OCI-LY3 (cell line): ENCODE measurements around the gene TMEM72.

Experiments
- H2AFZ ChIP-seq: fragments of 200-600, 300-600 bp; shearing (Covaris generic); 2 replicates; pipeline ENCODE4 v1.6.0; 2014; ENCODE audit warnings: antibody characterized with exemption, low read depth, low read length
- H3K27ac ChIP-seq: fragments of 200-600, 300-600 bp; sonication (generic); 2 replicates; pipeline ENCODE4 v1.5.1; 2014; ENCODE audit warnings: mild to moderate bottlenecking, low read length, moderate library complexity, mixed read lengths
- H3K27me3 ChIP-seq: fragments of 200-600, 300-600 bp; sonication (generic); 2 replicates; pipeline ENCODE4 v1.6.1; 2014; ENCODE audit warnings: low read depth, low read length, mixed read lengths
- H3K36me3 ChIP-seq: fragments of 200-600, 300-600 bp; sonication (generic); replicated peaks from 2 replicates; pipeline ENCODE3; 2014; ENCODE audit warnings: low read depth, low read length, mixed read lengths
- H3K4me1 ChIP-seq: fragments of 300-600, 200-600 bp; sonication (generic); 2 replicates; pipeline ENCODE4 v1.6.1; 2014; ENCODE audit warnings: low read length, mixed read lengths
- H3K4me2 ChIP-seq: fragments of 200-600, 300-600 bp; sonication (generic); 2 replicates; pipeline ENCODE4 v1.6.1; 2014; ENCODE audit warnings: low read length, mixed read lengths
- H3K4me3 ChIP-seq: fragments of 300-600, 200-600 bp; sonication (generic); 2 replicates; pipeline ENCODE4 v1.5.1; 2014; ENCODE audit warnings: antibody characterized with exemption, mild to moderate bottlenecking, low read length, moderate library complexity
- H3K79me2 ChIP-seq: fragments of 300-600, 200-600 bp; shearing (Covaris generic); 2 replicates; pipeline ENCODE4 v1.6.1; 2014; ENCODE audit warnings: mild to moderate bottlenecking, low read length, mixed read lengths
- H3K9ac ChIP-seq: fragments of 300-600, 200-600 bp; shearing (Covaris generic); 2 replicates; pipeline ENCODE4 v1.6.0; 2014; ENCODE audit warnings: mild to moderate bottlenecking, low read length, moderate library complexity
- H3K9me3 ChIP-seq: fragments of 200-600, 300-600 bp; shearing (Covaris generic); 2 replicates; pipeline ENCODE4 v1.6.1; 2014; ENCODE audit warnings: low read length, mixed read lengths; ENCODE audit not compliant: insufficient read depth
- H4K20me1 ChIP-seq: fragments of 200-600, 300-600 bp; sonication (generic); 2 replicates; pipeline ENCODE4 v1.6.1; 2016; ENCODE audit warnings: low read length, mixed read lengths; ENCODE audit not compliant: insufficient read depth
- EZH2phosphoT487 ChIP-seq: fragments of 200-600 bp; shearing (Covaris generic); IDR thresholded peaks from 2 replicates; pipeline ENCODE4 v1.6.1; 2018; ENCODE audit warnings: antibody characterized with exemption, mixed run types, low read depth
- TF ChIP-seq, protein P1 (sequence below): fragments of 200-600, 300-600 bp; sonication (generic); IDR thresholded peaks from 2 replicates; pipeline ENCODE4 v1.5.1; 2014; ENCODE audit warnings: antibody characterized with exemption, low read length, low read depth

Gene TMEM72

DNA sequence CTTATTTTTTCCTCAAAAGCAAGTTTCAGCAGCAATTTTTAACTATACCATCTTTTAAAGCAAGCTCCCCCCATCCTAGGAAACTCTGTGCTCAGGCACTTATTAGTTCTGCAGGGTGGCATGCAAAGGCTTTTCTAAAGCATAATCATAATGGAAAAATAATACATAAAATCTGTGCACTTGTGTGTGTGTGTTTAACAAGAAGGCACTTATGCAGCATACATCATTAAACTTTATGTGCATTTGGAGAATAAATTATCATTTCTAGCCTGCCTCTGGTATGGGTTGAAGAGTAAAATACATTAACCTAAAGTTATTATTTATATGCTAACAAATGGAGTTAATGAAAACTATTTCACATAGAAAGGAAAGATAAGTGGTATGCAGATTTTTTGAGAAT lies 42.9 kb downstream of the TMEM72 start:
- Histone ChIP-seq H2AFZ (no peak overlapping the region), H3K4me1 (peaks cover 25% of the 10 kb centered on the region), H3K79me2 (peaks cover 7% of the 10 kb centered on the region), H4K20me1 (no peaks in the 10 kb centered on the region), H3K9ac (no peak overlapping the region), H3K36me3 (peaks cover 5% of the 10 kb centered on the region), H3K4me2 (no peak overlapping the region), H3K27me3 (no peaks in the 10 kb centered on the region), H3K4me3 (no peak overlapping the region), H3K9me3 (no peaks in the 10 kb centered on the region), H3K27ac (no peak overlapping the region)
- no peak for TF ChIP-seq EZH2phosphoT487
- TF ChIP-seq, protein P1, sequence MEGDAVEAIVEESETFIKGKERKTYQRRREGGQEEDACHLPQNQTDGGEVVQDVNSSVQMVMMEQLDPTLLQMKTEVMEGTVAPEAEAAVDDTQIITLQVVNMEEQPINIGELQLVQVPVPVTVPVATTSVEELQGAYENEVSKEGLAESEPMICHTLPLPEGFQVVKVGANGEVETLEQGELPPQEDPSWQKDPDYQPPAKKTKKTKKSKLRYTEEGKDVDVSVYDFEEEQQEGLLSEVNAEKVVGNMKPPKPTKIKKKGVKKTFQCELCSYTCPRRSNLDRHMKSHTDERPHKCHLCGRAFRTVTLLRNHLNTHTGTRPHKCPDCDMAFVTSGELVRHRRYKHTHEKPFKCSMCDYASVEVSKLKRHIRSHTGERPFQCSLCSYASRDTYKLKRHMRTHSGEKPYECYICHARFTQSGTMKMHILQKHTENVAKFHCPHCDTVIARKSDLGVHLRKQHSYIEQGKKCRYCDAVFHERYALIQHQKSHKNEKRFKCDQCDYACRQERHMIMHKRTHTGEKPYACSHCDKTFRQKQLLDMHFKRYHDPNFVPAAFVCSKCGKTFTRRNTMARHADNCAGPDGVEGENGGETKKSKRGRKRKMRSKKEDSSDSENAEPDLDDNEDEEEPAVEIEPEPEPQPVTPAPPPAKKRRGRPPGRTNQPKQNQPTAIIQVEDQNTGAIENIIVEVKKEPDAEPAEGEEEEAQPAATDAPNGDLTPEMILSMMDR = no peak

DNA sequence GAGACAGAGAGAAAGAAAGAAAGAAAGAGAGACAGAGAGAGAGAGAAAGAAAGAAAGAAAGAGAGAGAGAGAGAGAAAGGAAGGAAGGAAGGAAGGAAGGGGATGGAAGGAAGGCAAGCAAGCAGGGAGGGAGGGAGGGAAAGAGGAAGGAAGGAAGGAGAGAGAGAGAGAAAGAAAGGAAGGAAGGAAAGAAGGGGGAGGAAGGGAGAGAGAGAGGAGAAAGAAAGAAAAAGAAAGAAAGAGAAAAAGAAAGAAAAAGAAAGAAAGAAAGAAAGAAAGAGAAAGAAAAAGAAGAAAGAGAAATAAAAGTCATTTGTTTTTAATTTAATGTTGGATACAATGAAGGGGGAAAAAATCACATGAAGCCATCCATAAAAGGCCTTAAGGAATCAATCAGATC lies 43.8 kb downstream of the TMEM72 start:
- Histone ChIP-seq H3K4me3 (no peak overlapping the region), H3K9me3 (no peaks in the 10 kb centered on the region), H3K36me3 (peaks cover 5% of the 10 kb centered on the region), H4K20me1 (no peaks in the 10 kb centered on the region), H3K79me2 (peaks cover 8% of the 10 kb centered on the region), H3K4me2 (no peak overlapping the region), H3K4me1 (peaks cover 19% of the 10 kb centered on the region), H3K9ac (no peak overlapping the region), H3K27ac (no peak overlapping the region), H2AFZ (no peak overlapping the region), H3K27me3 (no peaks in the 10 kb centered on the region)
- no peak for TF ChIP-seq EZH2phosphoT487
- TF ChIP-seq, protein P1 = no peak

GRCh38 chr10:44955413-44956070 lies 44.4 kb downstream of the TMEM72 start:
- Histone ChIP-seq H3K27ac (no peak overlapping the region), H3K9me3 (no peaks in the 10 kb centered on the region), H3K4me2 (no peak overlapping the region), H3K36me3 (peaks cover 5% of the 10 kb centered on the region), H3K9ac (no peak overlapping the region), H3K4me3 (no peak overlapping the region), H3K4me1 (peaks cover 16% of the 10 kb centered on the region), H2AFZ (no peak overlapping the region), H3K27me3 (no peaks in the 10 kb centered on the region), H4K20me1 (no peaks in the 10 kb centered on the region), H3K79me2 (peaks cover 8% of the 10 kb centered on the region)
- no peak for TF ChIP-seq EZH2phosphoT487
- TF ChIP-seq, protein P1 = no peak

DNA sequence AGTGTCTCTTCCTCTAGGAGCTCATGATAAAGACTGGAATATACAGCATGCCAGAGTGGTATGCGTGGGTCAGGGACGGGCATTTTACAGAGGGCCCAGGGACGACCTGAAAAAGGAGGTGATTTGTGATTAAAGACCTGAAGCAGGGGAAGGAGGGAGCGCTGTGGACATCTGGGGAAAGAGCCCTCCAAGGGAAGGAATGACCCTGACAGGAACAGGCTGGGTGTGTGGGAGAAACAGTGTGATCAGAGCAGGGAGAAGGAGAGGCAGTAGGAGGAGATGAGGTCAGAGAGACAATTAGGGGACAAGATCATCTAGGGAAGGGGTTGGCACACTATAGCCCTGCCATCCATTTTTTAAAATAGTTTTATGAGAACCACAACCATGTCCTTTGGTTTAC lies 45.1 kb downstream of the TMEM72 start:
- no peak overlapping the region for H3K9ac ChIP-seq
- no peak overlapping the region for H3K4me2 ChIP-seq
- H3K36me3 ChIP-seq = peaks cover 5% of the 10 kb centered on the region
- H3K4me1 ChIP-seq = peaks cover 21% of the 10 kb centered on the region
- H3K79me2 ChIP-seq = peaks cover 8% of the 10 kb centered on the region
- no peak overlapping the region for H2AFZ ChIP-seq
- no peaks in the 10 kb centered on the region for H3K27me3 ChIP-seq
- H3K9me3 ChIP-seq = no peaks in the 10 kb centered on the region
- no peak overlapping the region for H3K4me3 ChIP-seq
- no peak overlapping the region for H3K27ac ChIP-seq
- no peaks in the 10 kb centered on the region for H4K20me1 ChIP-seq
- TF ChIP-seq EZH2phosphoT487 = no peak
- TF ChIP-seq, protein P1 = no peak
